ENCODE results near the gene SLC9A2.

Gene SLC9A2

GRCh38 chr2:102621630-102622029 is 2.3 kb downstream of the SLC9A2 start:
- Histone ChIP-seq H3K27ac (no peak overlapping the region), H3K9me3 (ENCODE audit: severe bottlenecking) (peaks cover 2% of the 10 kb centered on the region), H3K36me3 (no peaks in the 10 kb centered on the region), H3K4me3 (ENCODE audit: low read depth, low read length) (no peak overlapping the region), H3K27me3 (ENCODE audit: insufficient read depth, low read depth, severe bottlenecking) (peaks cover 73% of the 10 kb centered on the region)
- TF ChIP-seq CTCF (IDR thresholded peaks at IDR 0.05; ENCODE audit: low read depth, low read length) = no peak
- no peak for DNase-seq

GRCh38 chr2:102622646-102623045 is 3.3 kb downstream of the SLC9A2 start:
- Histone ChIP-seq H3K27ac (no peak overlapping the region), H3K36me3 (no peaks in the 10 kb centered on the region), H3K4me3 (ENCODE audit: low read depth, low read length) (no peak overlapping the region), H3K9me3 (ENCODE audit: severe bottlenecking) (peaks cover 2% of the 10 kb centered on the region), H3K27me3 (ENCODE audit: insufficient read depth, low read depth, severe bottlenecking) (peaks cover 73% of the 10 kb centered on the region)
- no peak for TF ChIP-seq CTCF (IDR thresholded peaks at IDR 0.05; ENCODE audit: low read depth, low read length)
- DNase-seq = no peak

GRCh38 chr2:102630458-102630857 is 11.1 kb downstream of the SLC9A2 start:
- Histone ChIP-seq H3K36me3 (no peaks in the 10 kb centered on the region), H3K9me3 (ENCODE audit: severe bottlenecking) (no peaks in the 10 kb centered on the region), H3K27ac (no peak overlapping the region), H3K4me3 (ENCODE audit: low read depth, low read length) (no peak overlapping the region), H3K27me3 (ENCODE audit: insufficient read depth, low read depth, severe bottlenecking) (peaks cover 62% of the 10 kb centered on the region)
- no peak for DNase-seq
- no peak for TF ChIP-seq CTCF (IDR thresholded peaks at IDR 0.05; ENCODE audit: low read depth, low read length)

GRCh38 chr2:102632380-102633175 is 13.2 kb downstream of the SLC9A2 start:
- Histone ChIP-seq H3K36me3 (no peaks in the 10 kb centered on the region), H3K9me3 (ENCODE audit: severe bottlenecking) (no peaks in the 10 kb centered on the region), H3K27ac (no peak overlapping the region), H3K4me3 (ENCODE audit: low read depth, low read length) (no peak overlapping the region), H3K27me3 (ENCODE audit: insufficient read depth, low read depth, severe bottlenecking) (peaks cover 62% of the 10 kb centered on the region)
- no peak for DNase-seq
- TF ChIP-seq CTCF (IDR thresholded peaks at IDR 0.05; ENCODE audit: low read depth, low read length) = no peak

- TF ChIP-seq CTCF (IDR thresholded peaks at IDR 0.05; ENCODE audit: low read depth, low read length) = no peak
These were observed 15.5 kb downstream of the SLC9A2 start for GRCh38 chr2:102634831-102635241.

GRCh38 chr2:102635317-102635716 is 16.0 kb downstream of the SLC9A2 start:
- no peak for TF ChIP-seq CTCF (IDR thresholded peaks at IDR 0.05; ENCODE audit: low read depth, low read length)

More at GRCh38 chr2:102634831-102635241, 15.5 kb downstream of the SLC9A2 start:
- no peak for DNase-seq
- Histone ChIP-seq H3K9me3 (ENCODE audit: severe bottlenecking) (no peaks in the 10 kb centered on the region), H3K4me3 (ENCODE audit: low read depth, low read length) (no peak overlapping the region), H3K27me3 (ENCODE audit: insufficient read depth, low read depth, severe bottlenecking) (peaks cover 53% of the 10 kb centered on the region), H3K36me3 (no peaks in the 10 kb centered on the region), H3K27ac (no peak overlapping the region)

More at GRCh38 chr2:102635317-102635716, 16.0 kb downstream of the SLC9A2 start:
- Histone ChIP-seq H3K4me3 (ENCODE audit: low read depth, low read length) (no peak overlapping the region), H3K27ac (no peak overlapping the region), H3K9me3 (ENCODE audit: severe bottlenecking) (no peaks in the 10 kb centered on the region), H3K36me3 (no peaks in the 10 kb centered on the region), H3K27me3 (ENCODE audit: insufficient read depth, low read depth, severe bottlenecking) (peaks cover 58% of the 10 kb centered on the region)
- DNase-seq = no peak

Data from WERI-Rb-1 (cell line).